Gastroesophageal sphincter (tissue), 4 donors: ENCODE measurements around the gene TANGO6. TPM values are rescaled to one million over a fixed set of nuclear protein-coding genes. Genes with fewer than 3 reads are reported as not detected.
"Not testable (repeated sequence)": the region's sequence is repeated elsewhere in the genome, so short reads cannot be mapped to it uniquely, and the experiment has no call there.

ENCODE experiments used
- ATAC-seq: fragments of 150-250 bp; one replicate; pipeline ENCODE4 v1.9.1; 2016; ENCODE audit warnings: mild to moderate bottlenecking, moderate library complexity
- H3K27ac ChIP-seq, 4 donors: fragments of 200-600 bp; sonication (generic) in 3 of 4; 1 replicate in 3 of 4; 2 replicates in 1 of 4; pipeline ENCODE4 v1.5.1; 2016 to 2019
- H3K27me3 ChIP-seq: fragments of 200-600 bp; sonication (generic); one replicate; pipeline ENCODE4 v1.5.1; 2019
- H3K36me3 ChIP-seq, 2 donors: fragments of 200-600 bp; sonication (generic); one replicate each; pipeline ENCODE4 v1.5.1; 2019; ENCODE audit warnings: control low read depth in 1 of 2
- H3K4me1 ChIP-seq, 3 donors: fragments of 200-600 bp; sonication (generic); 1 replicate in 2 of 3; 2 replicates in 1 of 3; pipeline ENCODE4 v1.5.1; 2016 to 2019; ENCODE audit warnings: control low read depth in 2 of 3
- H3K4me3 ChIP-seq, 2 donors: fragments of 200-600 bp; sonication (generic); one replicate each; pipeline ENCODE4 v1.5.1; 2019; ENCODE audit warnings: mild to moderate bottlenecking in 1 of 2, moderate library complexity in 1 of 2
- H3K9me3 ChIP-seq, 3 donors: fragments of 200-600 bp; sonication (generic); one replicate each; pipeline ENCODE4 v1.5.1; 2017 to 2019; ENCODE audit warnings: control low read depth in 2 of 3
- EP300 ChIP-seq: sonication (generic); formaldehyde crosslinking; IDR thresholded peaks from one replicate; pipeline ENCODE4 v1.6.1; 2017; ENCODE audit warnings: antibody characterized with exemption, mild to moderate bottlenecking
- POLR2A ChIP-seq, 2 donors: fragments of 450-650 bp; IDR thresholded peaks; one replicate each; pipeline ENCODE4 v1.6.1; 2017; ENCODE audit warnings: antibody characterized with exemption in 2 of 2, mild to moderate bottlenecking in 2 of 2, moderate library complexity in 1 of 2
- POLR2AphosphoS5 ChIP-seq: sonication (generic); formaldehyde crosslinking; IDR thresholded peaks from one replicate; pipeline ENCODE4 v1.6.1; 2017; ENCODE audit warnings: antibody characterized with exemption
- WGBS, 2 donors: methylation state at CpG; one replicate each; pipeline ENCODE4 v1.1.5; 2018; ENCODE audit warnings: low coverage in 1 of 2; 5-methylcytosine and 5-hydroxymethylcytosine counted together
- total RNA-seq, 4 donors: library from RNA; depleted of rRNA; stranded (reverse); fragments of >200 nt; gene quantifications; one replicate each; pipeline ENCODE4 v1.1.0, GENCODE V29; 2016
- TF ChIP-seq, protein P1 (sequence below), 4 experiments: fragments of 200-600 bp in 2 of 4; fragments of 450-650 bp in 2 of 4; sonication (generic) in 1 of 4; IDR thresholded peaks; one replicate each; pipeline ENCODE4 v1.5.1; 2017 to 2019; ENCODE audit warnings: antibody characterized with exemption in 4 of 4, mild to moderate bottlenecking in 2 of 4, moderate library complexity in 2 of 4

Gene TANGO6
- total RNA-seq, 4 donors from 2014 or later: 19.5 to 29.7 (median 21.0) TPM

DNA sequence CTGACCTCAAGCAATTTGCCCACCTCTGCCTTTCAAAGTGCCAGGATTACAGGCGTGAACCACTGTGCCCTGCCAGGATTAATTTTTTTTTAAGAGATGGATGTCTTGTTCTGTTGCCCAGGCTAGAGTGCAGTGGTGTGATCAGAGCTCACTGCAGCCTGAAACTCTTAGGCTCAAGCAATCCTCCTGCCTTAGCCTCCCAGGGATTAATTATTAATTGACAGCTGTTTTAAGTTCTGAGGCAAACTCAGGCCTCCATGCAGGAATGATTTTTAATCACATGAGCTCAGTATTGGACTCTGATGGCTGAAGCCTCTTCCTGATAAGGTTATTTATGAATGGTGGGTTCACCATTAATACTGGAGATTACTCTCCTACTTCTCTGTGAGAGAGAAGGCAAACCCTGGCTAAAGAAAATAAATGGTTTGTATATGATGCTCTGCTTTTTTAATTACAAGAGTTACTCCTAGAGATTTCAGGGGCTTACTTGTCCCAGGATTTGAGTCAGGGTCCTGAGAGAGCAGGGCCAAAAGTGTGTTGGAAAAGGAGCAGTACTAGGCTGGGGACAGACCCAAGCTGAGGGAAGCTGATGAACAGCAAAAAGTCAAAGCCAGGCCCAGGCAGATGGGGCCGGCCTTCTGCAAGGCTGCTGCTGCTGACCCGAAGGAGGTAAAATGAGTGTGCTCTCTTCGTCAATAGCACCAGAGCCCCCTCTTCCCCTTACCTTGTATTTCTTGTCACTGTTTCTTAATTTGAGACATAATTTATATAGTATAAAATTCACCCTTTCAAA, 205.2 kb downstream of the TANGO6 start:
- no peaks in the 10 kb centered on the region for H3K4me1 ChIP-seq
- no peaks in the 10 kb centered on the region for H3K27me3 ChIP-seq
- no peak for ATAC-seq
- no peaks in the 10 kb centered on the region for H3K9me3 ChIP-seq
- H3K4me3 ChIP-seq: no peak overlapping the region
- H3K36me3 ChIP-seq: peaks cover 0 to 20% of the 10 kb centered on the region in 2 donors
- no peak for TF ChIP-seq POLR2AphosphoS5
- TF ChIP-seq, protein P1, sequence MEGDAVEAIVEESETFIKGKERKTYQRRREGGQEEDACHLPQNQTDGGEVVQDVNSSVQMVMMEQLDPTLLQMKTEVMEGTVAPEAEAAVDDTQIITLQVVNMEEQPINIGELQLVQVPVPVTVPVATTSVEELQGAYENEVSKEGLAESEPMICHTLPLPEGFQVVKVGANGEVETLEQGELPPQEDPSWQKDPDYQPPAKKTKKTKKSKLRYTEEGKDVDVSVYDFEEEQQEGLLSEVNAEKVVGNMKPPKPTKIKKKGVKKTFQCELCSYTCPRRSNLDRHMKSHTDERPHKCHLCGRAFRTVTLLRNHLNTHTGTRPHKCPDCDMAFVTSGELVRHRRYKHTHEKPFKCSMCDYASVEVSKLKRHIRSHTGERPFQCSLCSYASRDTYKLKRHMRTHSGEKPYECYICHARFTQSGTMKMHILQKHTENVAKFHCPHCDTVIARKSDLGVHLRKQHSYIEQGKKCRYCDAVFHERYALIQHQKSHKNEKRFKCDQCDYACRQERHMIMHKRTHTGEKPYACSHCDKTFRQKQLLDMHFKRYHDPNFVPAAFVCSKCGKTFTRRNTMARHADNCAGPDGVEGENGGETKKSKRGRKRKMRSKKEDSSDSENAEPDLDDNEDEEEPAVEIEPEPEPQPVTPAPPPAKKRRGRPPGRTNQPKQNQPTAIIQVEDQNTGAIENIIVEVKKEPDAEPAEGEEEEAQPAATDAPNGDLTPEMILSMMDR (IDR thresholded peaks at IDR 0.05): no peak
- TF ChIP-seq EP300: no peak
- TF ChIP-seq POLR2A (IDR thresholded peaks at IDR 0.05): no peak
- no peak overlapping the region for H3K27ac ChIP-seq
- 90 to 100% methylated on average over 3 of the region's 4 CpGs for WGBS, 2 donors

DNA sequence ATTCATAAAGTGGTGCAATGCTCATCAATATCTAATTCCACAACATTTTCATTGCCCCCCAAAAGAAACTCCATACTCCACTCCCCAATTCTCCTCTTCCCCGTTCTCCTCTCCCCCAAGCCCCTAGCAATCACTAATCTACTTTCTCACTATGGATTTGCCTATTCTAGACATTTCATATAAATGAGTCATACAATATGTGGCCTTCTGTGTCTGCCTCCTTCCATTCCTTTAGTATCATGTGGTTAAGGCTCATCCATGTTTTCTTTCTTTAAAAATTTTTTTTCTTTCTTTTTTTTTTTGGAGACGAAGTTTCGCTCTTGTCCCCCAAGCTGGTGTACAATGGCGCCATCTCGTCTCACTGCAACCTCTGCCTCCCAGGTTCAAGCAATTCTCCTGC, 205.8 kb downstream of the TANGO6 start:
- 97 to 100% methylated on average over 3 to 5 of the region's 5 CpGs for WGBS, 2 donors
- ATAC-seq: no peak

DNA sequence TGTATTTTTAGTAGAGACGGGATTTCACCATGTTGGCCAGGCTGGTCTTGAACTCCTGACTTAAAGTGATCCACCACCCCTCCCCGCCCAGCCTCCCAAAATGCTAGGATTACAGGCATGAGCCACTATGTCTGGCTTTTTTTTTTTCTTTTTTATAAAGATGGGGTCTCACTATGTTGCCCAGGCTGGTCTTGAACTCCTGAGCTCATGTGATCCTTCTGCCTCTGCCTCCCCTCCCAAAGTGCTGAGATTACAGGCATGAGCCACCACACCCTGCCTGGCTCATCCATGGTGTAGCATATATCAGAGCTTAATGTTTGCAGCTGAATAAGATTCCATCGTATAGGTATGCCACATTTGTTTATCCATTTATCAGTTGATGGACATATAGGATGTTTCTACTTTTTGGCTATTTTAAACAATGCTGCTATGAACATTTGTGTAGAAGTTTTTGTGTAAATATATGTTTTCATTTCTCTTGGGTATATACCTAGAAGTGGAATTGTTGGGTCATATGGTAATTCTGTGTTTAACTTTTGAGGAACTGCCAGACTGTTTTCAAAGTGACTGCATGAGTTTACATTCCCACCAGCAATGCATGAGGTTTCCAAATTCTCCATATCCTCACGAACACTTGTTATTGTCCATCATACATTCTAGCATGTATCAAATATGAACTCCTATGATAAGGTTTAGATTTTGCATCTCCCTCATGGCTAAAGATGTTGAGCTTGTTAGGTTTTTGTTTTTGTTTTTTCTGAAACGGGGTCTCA, 206.5 kb downstream of the TANGO6 start:
- Histone ChIP-seq H3K36me3 (peaks cover 0 to 7% of the 10 kb centered on the region in 2 donors), H3K4me1 (no peaks in the 10 kb centered on the region), H3K27ac (no peak overlapping the region), H3K9me3 (no peaks in the 10 kb centered on the region), H3K27me3 (no peaks in the 10 kb centered on the region), H3K4me3 (no peak overlapping the region)
- TF ChIP-seq POLR2AphosphoS5: no peak
- TF ChIP-seq EP300: no peak
- no peak for TF ChIP-seq POLR2A (IDR thresholded peaks at IDR 0.05)
- ATAC-seq: no peak
- 78 to 79% methylated on average over 5 of the region's 5 CpGs for WGBS, 2 donors

More for the DNA sequence above, 205.8 kb downstream of the TANGO6 start:
- no peaks in the 10 kb centered on the region for H3K4me1 ChIP-seq
- H3K27ac ChIP-seq: no peak overlapping the region
- no peak for TF ChIP-seq EP300
- H3K4me3 ChIP-seq: no peak overlapping the region
- H3K9me3 ChIP-seq: no peaks in the 10 kb centered on the region
- no peaks in the 10 kb centered on the region for H3K27me3 ChIP-seq
- peaks cover 0 to 14% of the 10 kb centered on the region in 2 donors for H3K36me3 ChIP-seq

DNA sequence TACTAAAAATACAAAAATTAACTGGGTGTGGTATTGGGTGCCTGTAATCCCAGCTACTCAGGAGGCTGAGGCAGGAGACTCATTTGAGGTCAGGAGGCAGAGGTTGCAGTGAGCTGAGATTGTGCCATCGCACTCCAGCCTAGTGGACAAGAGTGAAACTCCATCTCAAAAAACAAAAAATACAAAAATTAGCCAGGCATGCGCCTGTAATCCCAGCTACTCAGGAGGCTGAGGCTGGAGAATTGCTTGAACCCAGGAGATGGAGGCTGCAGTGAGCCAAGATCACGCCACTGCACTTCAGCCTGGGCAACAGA, 208.1 kb downstream of the TANGO6 start:
- H3K36me3 ChIP-seq, H3K27me3 ChIP-seq, H3K27ac ChIP-seq, H3K9me3 ChIP-seq, H3K4me1 ChIP-seq, H3K4me3 ChIP-seq, ATAC-seq: not testable (repeated sequence)
- 94 to 100% methylated on average over 2 to 3 of the region's 3 CpGs for WGBS, 2 donors

DNA sequence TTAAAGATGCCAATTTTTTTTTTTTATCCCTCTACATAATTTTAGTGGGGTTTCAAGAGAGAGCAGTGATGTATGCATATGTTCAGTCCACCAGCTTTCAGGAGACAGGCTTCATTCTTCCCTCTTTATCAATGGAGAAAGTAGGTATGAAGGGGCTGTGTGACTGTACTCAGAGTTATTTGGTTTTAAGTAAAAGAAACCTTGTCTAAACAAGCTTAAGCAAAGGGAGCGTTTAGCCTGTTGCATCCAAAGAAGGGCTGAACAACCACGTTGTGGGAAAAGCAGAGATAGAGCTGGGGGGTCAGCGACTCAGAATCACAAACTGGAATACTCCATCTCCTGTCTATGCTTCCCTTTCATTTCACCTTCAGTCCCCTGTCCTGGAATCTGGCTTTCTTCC, 211.7 kb downstream of the TANGO6 start:
- H3K27me3 ChIP-seq: no peaks in the 10 kb centered on the region
- WGBS, 2 donors: 92 to 100% methylated on average over 3 of the region's 3 CpGs

DNA sequence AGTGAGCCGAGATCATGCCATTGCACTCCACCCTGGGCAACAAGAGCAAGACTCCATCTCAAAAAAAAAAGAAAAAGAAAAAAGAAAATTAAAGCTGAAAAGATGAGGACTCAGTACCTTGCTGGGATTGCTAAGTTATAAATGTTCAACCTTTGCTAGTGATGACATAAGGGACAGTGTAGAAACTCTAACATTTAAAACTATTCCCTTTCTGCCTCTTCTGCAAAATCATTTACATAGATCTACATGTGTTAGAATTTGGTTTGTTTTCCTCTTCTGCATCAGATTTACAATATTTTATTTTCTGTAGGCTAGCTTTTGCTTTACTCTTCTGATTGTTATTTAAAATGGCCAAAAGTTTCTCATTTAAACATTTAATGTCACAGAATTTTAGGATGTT, 212.6 kb downstream of the TANGO6 start:
- Histone ChIP-seq H3K9me3 (no peaks in the 10 kb centered on the region), H3K27ac (no peak overlapping the region), H3K36me3 (no peaks in the 10 kb centered on the region), H3K27me3 (no peaks in the 10 kb centered on the region), H3K4me3 (no peak overlapping the region), H3K4me1 (peaks cover 0 to 9% (median 0%) of the 10 kb centered on the region in 3 donors)
- no peak for TF ChIP-seq EP300
- TF ChIP-seq, protein P1 (IDR thresholded peaks at IDR 0.05): no peak
- TF ChIP-seq POLR2AphosphoS5: no peak
- no peak for TF ChIP-seq POLR2A (IDR thresholded peaks at IDR 0.05)
- 83% methylated on average over 1 of the region's 1 CpG; no CpG with 5 or more reads in 1 of the 2 donors for WGBS, 2 donors
- no peak for ATAC-seq

More for the DNA sequence above, 211.7 kb downstream of the TANGO6 start:
- no peak overlapping the region for H3K27ac ChIP-seq
- H3K4me1 ChIP-seq: peaks cover 0 to 9% (median 0%) of the 10 kb centered on the region in 3 donors
- no peaks in the 10 kb centered on the region for H3K36me3 ChIP-seq
- H3K4me3 ChIP-seq: no peak overlapping the region
- no peak for TF ChIP-seq EP300
- no peak for TF ChIP-seq POLR2A (IDR thresholded peaks at IDR 0.05)
- no peak for TF ChIP-seq POLR2AphosphoS5
- TF ChIP-seq, protein P1 (IDR thresholded peaks at IDR 0.05): no peak
- no peak for ATAC-seq
- no peaks in the 10 kb centered on the region for H3K9me3 ChIP-seq
